ENCODE results near the gene UBC.
"Not testable (repeated sequence)": the region's sequence is repeated elsewhere in the genome, so short reads cannot be mapped to it uniquely, and the experiment has no call there.

Gene UBC

DNA sequence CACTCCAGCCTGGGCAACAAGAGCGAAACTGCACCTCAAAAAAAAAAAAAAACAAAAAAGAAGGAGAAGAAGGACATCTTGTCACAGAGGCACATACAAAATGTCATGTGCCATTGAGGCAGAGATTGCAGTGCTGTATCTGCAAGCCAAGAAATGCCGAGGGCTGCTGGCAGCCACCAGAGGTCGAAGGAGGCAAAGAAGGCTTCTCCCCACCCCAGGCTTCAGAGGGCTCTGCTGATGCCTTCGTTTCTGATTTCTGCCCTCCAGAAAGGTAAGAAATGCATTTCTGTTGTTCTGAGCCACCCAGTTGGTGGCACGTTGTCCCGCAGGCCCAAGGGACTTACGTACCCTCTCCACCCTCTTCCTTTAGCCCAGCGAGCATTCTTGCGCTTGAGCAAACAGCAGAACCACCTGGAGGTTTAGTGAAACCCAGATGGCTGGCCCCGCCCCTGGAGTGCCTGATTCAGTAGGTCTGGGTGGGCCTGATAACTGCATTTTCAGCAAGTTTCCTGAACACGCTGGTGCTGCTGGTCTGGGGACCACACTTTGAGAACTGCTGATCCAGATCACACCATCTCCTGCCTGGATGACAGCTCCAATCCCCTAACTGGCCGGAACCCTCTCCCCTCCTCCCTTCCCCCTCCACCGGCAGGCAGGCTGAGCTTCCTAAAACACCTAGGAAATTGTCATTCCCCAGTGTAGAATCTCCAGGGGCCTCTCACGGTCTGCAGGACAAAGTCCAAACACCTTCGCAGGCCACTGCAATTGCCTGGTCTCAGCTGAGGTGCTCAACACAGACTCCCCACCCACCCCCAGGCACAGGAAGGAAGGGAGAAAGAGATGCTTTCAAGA is 29.6 kb downstream of the UBC start:
- DNase-seq (ENCODE audit: low read depth) = no peak

DNA sequence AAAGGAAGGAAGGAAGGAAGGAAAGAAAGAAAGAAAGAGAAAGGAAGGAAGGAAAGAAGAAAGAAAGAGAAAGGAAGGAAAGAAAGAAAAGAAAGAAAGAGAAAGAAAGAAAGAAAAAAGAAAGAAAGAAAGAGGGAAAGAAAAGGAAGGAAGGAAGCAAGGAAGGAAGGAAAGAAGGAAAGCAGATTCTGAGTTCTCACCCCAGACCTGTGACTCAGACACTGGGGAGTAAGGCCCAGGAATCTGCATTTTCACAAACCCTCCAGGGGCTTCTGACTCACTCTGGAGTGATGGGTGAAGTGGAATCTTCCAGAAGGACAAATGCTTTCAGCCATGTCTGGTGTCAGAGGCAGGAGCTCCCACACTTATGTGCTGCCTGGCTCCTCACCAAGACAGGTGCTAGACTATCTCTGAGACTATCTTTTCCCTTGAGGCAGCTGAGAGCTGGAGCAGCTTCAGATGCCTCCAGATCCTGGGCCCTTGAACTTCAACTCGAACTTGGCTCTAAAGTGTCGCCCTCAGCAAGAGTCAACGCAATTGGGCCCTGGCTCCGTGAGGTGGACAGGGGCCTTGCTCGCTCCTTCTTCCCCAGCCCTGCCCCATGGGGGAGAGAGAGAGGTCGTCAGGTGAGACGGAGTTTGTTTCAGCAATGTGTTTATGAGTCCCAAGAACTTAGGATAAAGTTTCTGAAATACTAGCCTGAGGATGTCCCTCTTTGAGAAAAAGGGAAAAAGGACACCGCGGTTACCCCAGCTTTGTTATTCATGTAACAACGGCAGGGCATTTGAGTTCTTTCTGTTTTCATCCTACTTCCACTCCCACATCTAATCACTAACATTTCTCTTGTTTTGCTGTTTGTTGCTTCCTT is 31.0 kb downstream of the UBC start:
- DNase-seq (ENCODE audit: low read depth) = no peak

DNA sequence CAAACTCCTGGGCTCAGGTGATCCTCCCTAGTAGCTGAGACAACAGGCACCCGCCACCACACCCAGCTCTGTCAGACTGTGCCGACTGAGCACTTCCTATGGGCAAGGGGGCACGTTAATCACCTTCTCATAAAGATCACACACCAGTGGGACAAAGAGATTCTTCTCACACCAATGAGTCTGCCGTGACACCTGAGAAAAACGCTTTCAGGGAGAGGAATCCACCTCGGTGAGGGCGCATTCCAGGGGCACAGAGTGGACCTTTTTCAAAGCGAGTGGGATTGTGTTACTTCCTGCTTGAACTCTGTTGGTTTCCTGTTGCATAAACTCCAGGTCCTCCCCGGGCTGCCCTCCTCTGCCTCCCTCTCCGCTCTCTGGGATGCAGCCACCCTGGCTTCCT is 33.3 kb downstream of the UBC start:
- DNase-seq (ENCODE audit: low read depth) = no peak

DNA sequence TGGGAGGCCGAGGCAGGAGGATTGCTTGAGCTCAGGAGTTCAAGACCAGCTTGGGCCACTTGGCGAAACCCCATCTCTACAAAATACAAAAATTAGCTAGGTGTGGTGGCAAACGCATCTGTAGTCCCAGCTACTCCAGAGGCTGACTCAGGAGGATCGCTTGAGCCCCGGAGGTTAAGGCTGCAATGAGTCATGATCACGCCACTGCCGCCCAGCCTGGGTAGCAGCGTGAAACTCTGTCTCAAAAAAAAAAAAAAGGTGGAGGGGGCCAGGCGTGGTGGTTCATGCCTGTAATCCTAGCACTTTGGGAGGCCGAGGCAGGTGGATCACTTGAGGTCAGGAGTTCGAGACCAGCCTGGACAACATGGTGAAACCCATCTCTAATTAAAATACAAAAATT is 34.1 kb downstream of the UBC start:
- not testable (repeated sequence) for DNase-seq (ENCODE audit: low read depth)

DNA sequence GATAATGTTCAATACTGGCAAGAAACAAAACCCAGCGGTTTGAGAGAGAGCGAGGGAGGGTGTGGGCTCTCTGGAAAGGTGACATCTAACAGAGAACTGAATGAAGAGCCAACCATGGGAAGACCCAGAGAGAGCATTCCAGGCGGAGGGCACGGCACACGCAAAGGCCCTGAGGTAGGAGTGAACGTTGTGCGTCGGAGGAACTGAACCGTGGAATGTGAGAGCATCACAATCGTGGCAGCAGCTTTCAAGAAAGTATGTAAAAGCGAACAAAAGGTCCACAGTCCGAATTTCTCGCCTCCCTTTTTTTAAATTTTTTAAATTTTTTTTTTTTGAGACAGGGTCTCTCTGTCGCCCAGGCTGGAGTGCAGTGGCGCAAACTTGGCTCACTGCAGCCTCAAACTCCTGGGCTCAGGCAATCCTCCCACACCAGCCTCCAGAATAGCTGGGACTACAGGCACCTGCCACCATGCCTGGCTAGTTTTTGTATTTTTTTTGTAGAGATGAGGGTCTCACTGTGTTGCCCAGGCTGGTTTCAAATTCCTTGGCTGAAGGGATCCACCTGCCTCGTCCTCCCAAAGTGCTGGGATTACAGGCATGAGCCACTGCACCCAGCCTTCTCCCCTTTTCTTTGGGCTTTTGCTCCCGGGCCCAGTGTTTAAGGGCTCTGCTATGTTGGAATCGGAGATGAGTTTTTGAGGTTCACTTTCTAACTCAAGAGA is 35.5 kb downstream of the UBC start:
- DNase-seq (ENCODE audit: low read depth) = no peak

DNA sequence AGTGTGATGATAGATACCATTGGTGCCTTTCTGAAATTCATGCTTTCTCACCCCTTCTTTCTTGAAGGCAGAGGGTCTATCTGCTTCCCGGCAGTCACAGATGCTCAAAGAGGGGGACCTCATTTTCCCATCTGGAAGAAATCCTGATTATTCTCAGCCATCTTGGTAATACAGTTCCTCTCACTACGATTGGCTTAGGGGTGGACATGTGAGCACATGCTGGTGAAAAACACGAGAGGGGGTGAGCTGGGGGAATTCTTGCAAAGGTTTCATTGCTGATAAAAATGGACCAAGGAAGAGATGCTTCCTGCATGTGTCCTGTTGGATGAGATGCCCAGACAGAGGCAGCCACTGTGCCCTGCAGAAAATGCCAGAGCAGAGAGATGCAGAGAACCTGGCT is 37.0 kb downstream of the UBC start:
- DNase-seq (ENCODE audit: low read depth) = no peak

DNA sequence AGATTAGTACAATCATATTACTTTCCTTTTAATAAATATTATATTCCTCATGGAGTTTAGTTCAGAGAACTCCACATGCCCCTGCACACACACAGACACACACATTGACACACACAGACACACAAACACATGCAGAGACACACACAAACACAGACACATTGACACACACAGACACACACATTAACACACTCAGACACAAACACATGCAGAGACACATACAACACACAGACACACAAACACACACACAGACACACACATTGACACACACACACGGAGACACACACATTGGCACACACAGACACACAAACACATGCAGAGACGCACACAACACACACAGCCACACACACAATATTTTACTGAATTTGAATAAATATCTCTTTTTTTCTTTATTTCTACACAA is 38.3 kb downstream of the UBC start:
- no peak for DNase-seq (ENCODE audit: low read depth)

DNA sequence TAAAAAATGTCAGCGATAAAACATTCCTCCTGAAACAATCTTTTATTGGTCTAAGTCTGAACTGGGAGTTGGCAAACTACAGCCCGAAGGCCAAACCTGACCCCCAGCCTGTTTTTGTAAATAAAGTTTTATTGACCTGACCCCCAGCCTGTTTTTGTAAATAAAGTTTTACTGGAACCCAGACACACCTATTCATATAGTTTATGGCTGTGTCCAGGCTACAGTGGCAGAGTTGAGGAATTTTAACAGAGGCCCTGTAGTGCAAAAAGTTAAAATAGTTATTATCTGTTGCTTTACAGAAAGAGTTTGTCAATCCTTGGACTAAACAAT is 38.7 kb downstream of the UBC start:
- no peak for DNase-seq (ENCODE audit: low read depth)

DNA sequence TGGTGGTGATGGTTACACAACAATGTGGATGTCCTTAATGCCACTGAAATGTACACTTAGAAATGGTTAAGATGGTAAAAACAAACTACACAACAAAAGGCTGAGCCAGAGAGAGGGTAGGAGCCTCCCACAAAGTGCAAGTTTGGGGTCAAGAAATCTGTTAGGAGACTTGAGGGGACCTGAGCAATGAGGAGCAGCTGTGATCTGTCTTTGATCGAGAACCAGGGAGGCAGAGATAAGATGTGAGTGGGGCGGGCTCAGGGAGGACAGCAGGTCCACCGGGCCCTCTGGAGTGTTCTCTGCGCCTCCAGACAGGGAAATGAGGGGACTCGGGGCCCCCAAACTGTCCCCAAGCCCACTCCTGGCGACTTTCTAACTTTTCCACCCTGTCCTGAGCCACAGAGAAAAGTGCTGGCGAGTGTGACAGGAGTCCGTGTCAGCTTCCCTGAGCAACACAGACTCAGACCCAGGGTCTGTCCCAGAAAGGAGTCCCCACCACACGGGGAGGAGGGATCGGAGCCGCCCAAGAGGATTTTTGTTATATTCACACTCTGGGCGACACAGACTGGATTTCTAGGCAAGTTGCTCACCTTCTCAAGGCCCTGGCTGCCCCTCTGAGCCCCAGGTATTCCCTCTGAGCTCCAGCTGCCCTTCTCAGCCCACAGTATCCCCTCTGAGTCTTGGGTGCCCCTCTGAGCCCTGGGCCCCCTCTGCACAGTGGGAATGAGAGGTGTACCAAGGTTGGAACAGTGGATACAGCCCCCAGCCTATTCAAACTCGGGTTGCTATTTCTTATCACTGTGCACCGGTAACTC is 39.3 kb downstream of the UBC start:
- no peak for DNase-seq (ENCODE audit: low read depth)

DNA sequence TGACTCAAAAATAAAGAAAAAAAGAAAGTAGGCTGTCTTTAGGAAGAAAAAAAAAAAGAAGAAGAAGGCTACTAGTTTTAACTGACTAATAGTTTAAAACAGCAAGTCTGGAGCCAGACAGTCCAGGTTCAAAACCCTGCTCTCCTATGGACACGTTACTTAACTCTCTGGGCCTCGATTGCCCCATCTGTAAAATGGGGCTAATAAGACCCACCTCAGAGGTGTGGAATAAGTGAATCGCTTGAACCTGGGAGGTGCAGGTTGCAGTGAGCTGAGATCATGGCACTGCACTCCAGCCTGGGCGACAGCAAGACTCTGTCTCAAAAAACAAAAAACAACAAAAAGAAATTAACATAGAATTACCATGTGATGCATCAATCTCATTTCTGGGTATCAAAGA is 40.3 kb downstream of the UBC start:
- no peak for DNase-seq (ENCODE audit: low read depth)

DNA sequence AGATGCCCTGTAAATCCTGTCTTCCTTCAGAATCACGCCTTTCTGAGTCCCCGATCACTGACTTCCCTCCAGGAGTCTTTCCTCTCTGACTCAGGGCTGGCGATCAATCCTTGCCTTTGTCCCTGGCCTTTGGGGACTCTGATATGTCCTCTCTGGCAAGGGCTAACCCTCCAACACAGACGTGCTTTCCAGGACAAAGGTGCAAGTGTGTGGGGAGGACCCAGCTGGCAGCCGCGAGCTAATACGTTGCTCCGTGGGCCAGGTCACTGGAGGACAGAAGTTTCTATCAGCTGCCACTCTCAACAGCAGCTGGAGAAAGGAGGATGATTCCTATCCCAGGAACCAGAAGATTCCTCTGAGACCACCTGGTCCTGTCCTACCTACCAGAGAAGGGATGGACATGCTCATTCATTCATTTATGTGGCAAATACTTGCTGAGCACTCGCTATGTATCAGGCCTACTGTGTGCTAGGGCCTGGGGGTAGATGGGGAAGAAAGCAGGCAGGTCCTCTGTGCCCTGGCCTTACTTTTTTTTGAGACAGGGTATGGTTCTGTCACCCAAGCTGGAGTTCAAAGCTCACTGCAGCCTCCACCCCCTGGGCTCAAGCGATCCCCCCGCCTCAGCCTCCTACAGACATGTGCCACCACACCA is 42.3 kb downstream of the UBC start:
- DNase-seq (ENCODE audit: low read depth) = no peak

DNA sequence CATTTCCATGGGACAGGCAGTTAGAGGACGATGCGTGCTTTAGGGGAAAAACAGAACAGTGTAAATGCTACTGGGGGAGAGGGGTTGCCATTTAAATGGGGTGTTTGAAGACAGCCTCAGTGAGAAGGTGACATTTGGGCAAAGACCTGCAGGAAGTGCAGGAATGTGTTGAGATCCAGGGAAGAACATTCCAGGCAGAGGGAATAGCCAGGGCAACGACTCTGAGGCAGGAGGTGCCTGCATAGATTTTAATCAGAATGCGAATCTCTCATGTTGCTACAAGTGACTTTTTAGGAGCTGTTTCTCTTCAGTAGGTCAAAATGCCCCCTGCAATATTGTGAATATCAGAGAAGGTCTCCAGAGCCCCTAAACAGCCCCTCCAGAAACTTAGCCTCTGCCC is 43.2 kb downstream of the UBC start:
- no peak for DNase-seq (ENCODE audit: low read depth)

DNA sequence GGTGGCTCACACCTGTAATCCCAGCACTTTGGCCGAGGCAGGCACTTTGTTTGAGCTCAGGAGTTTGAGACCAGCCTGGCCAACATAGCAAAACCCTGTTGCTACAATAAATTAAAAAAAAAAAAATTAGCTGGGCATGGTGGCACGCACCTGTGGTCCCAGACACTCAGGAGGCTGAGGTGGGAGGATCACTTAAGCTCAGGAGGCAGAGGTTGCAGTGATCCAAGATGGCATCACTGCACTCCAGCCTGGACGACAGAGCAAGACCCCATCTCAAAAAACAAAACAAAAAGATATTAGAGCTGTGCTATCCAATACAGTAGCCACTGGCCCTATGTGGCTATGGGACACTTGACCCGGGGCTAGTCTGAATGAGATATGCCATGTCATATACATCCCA is 43.9 kb downstream of the UBC start:
- no peak for DNase-seq (ENCODE audit: low read depth)

DNA sequence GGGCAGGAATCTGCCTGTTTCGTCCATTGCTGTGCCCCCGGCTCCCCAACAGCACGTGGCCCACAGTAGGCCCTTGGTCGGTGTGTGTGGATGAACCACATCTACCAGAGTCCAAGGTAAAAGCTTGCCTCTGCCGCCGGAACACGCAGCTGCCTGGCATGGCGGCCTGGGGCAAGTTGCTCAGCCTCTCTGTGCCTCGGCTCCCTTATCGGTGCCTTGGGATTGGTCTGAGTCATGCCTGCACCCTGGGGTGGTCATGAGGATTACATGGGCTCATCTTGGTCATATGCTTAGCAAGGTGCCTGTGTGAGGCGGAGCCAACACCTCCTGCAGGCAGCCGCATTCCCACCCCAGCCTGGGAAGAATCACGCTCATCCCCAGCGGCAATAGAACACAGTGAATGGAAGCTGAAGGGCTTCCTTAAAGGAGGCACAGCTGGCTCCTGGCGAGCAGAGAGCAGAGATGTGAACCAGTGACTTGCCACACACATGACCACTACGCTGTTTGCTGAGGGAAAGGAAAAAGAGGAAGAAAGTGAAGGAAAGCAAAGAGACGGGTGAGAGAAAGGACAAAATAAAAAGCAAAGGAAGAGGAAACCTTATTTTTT is 45.3 kb downstream of the UBC start:
- no peak for DNase-seq (ENCODE audit: low read depth)

DNA sequence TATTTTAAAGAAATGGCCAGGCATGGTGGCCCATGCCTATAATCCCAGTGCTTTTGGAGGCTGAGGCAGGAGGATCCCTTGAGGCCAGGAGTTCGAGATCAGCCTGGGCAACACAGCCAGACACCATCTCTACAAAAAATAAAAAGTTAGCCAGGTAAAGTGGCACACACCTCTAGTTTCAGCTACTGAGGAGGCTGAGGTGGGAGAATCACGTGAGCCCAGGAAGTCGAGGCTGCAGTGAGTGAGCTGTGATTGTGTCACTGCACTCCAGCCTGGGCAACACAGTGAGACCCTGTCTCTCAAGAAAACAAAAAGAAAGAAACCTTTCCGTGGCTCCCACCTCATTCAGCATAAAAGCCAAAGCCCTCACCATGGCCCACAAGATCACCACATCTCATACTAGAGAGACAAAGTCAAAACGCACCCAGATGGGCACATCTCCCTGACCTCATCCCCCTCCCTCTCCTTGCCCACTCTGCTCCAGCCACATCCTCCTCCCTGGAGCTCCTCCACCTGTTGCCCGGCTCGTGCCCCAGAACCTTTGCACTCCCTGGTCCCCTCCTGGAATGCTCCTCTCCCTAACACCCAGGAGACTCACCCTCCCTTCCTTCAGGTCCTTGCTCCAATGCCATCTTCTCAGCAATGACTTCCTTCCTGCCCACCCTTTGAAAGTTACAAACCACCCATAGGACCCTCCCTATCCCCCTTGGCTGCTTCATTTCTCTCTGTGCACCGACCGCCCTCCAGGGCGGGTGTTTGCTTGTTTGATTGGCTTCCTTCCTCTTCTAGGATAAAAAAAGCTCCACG is 46.0 kb downstream of the UBC start:
- no peak for DNase-seq (ENCODE audit: low read depth)

DNA sequence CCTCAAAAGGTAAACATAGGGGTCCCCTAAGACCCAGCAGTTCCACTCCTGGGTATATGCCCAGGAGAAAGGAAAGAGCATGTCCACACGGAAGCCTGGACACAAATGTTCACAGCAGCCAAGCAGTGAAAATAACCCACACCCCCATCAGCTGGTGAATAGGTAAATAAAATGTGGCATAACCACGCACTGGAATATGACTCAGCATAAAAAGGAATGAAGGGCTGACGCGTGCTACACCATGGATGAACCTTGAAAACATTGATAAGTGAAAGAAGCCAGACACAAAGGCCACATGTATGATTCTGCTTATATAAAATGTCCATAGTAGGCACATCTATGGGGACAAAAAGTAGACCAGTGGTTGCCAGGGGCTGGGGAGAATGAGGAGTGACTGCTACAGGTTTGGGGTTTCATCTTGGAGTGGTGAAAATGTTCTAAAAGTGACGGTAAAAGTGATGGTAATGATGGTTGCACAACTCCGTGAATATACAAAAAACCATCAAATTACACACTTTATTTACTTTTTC is 47.0 kb downstream of the UBC start:
- DNase-seq (ENCODE audit: low read depth) = no peak

DNA sequence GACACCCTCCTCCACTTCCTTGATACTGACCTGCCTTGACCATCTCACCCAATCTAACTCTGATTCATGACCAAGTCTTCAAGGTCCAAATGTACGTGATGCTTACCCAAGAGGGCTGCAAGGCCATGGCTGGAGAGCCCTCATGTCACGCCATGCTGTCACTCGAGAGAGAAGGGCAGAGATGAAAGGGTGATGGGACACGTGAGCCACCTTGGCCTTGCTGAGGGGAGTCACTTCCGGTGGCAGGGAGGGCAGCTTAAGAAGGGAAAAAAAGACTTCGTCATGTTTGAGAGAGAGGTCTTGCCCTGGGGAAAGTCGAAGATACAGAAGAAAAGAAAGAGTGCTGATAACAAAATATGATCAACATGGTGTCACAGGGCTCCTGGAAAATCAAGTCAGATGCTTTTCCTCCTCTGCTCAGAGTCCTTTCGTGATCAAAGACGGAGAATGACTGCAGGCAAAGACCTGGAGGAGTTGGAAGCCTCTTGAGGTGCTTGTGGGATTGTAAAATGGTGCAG is 47.5 kb downstream of the UBC start:
- no peak for DNase-seq (ENCODE audit: low read depth)

DNA sequence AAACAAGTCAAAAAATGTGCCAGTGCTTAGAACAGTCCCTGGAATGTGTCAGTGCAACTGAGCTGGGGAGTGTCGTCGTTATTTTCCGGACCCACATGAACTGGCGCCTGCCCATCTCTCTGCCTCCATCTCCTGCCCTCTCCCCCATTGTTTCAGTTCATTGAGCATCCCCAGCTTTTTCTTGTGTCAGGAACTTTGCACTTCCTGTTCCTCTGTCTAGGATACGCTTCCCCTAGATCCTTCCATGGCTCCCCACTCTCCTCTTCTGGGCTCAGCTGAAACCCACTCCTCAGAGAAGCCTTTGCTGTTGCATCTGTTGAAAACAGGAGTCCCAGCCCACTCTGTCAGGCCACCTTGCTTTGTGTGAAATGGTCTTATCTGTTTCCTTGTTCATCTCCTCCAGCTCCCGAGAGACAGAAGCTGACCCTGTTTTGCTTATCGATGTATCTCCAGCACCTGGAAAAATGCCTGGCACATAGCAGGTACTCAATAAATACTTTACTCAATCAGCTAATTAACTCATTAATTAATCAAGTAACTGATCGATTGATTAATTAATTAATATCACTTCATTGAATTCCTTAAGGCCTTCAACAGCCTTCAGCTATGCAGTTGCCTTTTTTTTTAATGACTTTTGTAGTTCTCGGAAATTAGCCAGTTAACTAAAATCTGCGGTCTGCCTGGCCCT is 48.1 kb downstream of the UBC start:
- no peak for DNase-seq (ENCODE audit: low read depth)

DNA sequence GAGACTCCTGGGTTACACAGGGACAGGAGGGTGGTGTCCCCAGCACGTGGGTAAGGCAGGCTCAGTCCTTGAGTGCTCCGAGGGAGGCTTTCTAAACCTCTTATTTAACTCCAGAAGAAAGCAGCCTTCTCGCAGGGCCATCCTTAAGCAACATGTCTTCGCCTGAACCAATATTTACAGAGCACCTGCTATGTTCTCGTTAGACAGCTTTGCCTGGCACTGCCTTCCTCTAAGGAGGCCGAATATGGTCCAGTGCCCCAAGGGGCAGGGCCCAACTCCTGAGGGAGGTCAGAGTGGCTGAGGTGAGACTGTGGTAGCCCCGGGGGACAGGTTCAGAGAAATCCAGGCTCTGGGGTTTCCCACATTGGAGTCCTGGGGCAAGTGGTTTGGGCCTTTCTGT is 48.7 kb downstream of the UBC start:
- DNase-seq (ENCODE audit: low read depth) = no peak

All from stimulated activated CD8-positive, alpha-beta memory T cell treated with anti-CD3 and anti-CD28 coated beads, Interleukin-4, amount 100 ng/mL, for 24 hours (primary cell).